SK-MEL-5 (cell line): ENCODE results near the gene EPN3. TPM values are rescaled to one million over a fixed set of nuclear protein-coding genes. Genes with fewer than 3 reads are reported as not detected.

Source experiments
- DNase-seq: peaks from one replicate; pipeline ENCODE4 v3.0.0-alpha.2; 2016; ENCODE audit warnings: low read depth, low spot score
- in situ Hi-C: cut with HindIII; loops from 2 replicates; pipeline ENCODE4 v1.10.0; 2016; ENCODE audit warnings: low sequenced_read_pairs, high pct_unique_total_duplicates, low pct_unique_long_range_greater_than_20kb
- total RNA-seq: library from RNA; depleted of rRNA; stranded (reverse); fragments of >200 nt; shearing (Covaris generic); gene quantifications from 2 replicates; pipeline ENCODE4 v1.2.3, GENCODE V29; 2014

Gene EPN3
- total RNA-seq, 1 experiment from 2014 or later = not detected

GRCh38 chr17:50527155-50527762 is 5.3 kb upstream of the EPN3 start:
- in situ Hi-C loops = no loop called here
- DNase-seq = no peak

DNA sequence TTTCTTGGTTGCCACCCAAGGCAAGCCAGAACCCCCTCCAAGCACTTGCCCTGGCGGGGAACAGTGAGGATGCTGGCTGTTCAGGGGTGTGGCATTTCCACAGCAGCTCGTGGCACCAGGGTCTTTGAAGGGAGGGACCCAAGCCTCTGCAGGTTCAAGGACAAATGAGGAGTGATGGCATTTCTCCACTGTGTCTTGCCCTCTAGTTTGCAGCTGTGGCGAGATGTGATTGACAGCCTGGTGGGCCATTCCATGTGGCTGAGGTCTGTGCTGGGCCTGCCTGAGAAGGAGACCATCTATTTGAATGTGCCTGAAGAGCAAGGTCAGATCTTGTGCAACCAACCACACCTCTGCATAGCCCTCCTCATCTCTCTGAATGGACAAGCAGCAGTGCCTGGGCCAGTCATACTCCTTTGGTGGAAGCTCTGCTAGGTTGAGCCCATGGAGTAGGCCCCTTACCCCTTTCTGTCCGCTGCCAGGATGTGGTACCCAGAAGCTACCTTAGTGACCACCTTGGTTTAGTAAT is 4.5 kb upstream of the EPN3 start:
- in situ Hi-C loops = no loop called here

DNA sequence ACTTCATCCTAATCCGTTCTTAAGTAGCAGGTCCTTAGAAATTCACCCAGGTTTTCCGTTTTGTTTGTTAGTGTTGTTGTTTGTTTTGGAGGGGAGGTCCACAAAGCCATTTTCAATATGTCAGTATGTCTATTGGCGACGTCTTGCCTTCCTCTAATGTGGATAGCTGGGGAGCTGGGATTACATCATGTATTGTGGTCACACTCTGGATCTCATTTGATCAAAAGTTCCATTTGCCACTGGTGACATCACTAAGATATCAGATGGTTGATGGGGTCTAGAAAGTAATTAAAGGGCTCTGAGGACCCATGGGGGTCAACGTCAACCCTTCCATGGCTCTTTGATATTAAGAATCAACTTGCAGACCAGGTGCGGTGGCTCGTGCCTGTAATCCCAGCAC is 2.7 kb upstream of the EPN3 start:
- in situ Hi-C loops = no loop called here
- no peak for DNase-seq

More for the DNA sequence above, 4.5 kb upstream of the EPN3 start:
- no peak for DNase-seq

- no peak for DNase-seq
- in situ Hi-C loops = no loop called here
These were observed 1.0 kb upstream of the EPN3 start for GRCh38 chr17:50531428-50532025.

DNA sequence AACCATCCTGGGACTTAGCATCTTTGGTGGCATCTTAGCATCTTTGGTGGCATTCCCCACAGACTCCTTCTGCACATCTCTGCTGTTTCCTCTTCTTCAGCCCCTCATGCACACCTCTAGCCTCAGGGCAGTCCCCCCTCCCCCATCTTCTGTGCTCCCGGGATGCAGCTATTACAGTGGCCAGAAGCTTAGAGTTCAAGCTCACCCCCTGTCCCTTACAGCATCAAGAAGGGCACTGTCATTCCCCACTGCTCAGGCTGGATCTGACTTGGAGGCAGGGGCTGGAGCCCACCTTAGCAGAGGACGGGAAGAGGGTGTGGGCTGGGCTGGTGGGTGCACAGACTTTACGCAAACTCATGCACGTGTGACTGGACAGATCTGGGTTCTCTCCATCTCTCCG is 650 bp downstream of the EPN3 start:
- in situ Hi-C loops = no loop called here
- no peak for DNase-seq

DNA sequence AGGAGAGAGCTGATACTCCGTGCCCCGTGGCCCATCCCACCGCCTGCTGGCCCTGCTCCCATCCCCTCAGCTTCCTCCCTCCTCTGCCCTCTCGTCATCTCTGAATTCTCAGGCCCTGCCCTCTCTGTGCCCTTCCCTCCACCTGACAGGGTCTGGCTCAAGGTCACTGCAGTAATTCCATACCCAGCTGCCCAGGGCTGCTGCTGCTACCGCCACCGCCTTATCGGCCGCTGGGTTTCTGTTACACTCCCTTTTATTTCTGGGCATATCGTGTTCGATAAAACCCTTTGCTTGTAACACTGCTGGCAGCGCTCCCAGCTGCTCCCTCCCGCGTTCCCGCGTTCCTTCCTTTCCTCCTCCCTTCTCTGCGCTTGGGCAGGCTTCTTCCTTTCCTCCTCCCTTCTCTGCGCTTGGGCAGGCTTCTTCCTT is 1.2 kb downstream of the EPN3 start:
- DNase-seq = no peak
- in situ Hi-C loops = no loop called here

- DNase-seq = no peak
- in situ Hi-C loops = no loop called here
These were observed 1.9 kb downstream of the EPN3 start for GRCh38 chr17:50534222-50534978.

- DNase-seq = no peak
- in situ Hi-C loops = no loop called here
These were observed 2.4 kb downstream of the EPN3 start for GRCh38 chr17:50534979-50535326.

DNA sequence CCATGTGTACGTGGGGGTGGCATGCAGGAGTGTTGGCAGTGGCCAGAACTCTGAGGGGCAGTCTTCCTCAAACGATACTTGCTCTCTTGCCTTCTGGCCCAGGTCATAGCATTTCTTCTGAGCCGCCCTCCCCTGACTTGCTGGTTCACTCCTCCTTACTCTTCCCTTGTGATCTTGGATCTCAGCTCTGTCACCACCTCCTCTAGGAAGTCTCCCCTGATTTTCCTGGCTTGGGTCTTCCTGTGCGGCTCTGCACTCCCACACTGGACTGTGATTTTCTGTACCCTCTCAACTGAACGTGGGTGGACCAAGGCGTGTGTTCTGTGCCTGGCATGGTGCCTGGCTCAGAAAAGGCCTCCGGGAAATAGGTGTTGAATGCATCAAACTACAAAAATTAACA is 2.9 kb downstream of the EPN3 start:
- no peak for DNase-seq
- in situ Hi-C loops = no loop called here

GRCh38 chr17:50536683-50537646 is 4.4 kb downstream of the EPN3 start:
- in situ Hi-C loops = no loop called here
- DNase-seq = no peak

GRCh38 chr17:50537721-50538548 is 5.4 kb downstream of the EPN3 start:
- DNase-seq = no peak
- in situ Hi-C loops = no loop called here

DNA sequence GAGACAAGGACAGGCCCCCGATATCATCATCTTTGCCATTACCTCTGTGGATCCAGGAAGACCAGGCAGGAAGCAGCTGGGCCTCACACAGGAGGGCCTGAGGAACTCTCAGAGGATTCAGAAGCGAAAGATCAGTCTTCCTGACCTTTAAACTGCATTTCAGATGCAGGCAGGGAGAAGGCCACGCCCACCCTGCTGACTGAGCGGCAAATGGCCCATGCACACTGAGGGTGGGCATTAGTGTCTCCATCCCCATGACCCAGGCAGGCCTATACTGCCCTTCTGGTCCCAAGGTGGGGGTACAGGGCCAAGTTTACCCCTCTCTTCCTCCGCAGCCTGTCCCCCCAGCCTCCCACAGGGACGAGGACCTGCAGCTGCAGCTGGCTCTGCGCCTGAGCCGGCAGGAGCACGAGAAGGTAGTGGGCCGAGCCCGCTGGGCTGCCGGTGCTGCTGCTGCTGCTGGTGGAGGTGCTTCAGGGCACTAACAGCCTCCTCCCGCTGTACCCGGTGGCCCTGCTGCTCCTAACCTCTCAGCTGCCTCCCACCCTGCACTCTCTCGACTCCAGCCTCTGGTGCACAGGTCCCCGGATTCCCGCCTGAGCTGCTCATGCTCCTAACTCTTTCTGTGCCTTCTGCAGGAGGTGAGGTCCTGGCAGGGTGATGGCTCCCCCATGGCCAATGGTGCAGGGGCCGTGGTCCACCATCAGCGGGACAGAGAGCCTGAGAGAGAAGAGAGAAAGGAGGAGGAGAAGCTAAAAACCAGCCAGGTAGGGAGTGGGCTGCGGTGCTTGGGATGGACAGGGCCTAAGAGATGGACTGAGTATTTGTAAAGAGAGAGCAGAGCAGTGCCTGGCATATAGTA is 6.2 kb downstream of the EPN3 start:
- DNase-seq = no peak
- in situ Hi-C loops = no loop called here

DNA sequence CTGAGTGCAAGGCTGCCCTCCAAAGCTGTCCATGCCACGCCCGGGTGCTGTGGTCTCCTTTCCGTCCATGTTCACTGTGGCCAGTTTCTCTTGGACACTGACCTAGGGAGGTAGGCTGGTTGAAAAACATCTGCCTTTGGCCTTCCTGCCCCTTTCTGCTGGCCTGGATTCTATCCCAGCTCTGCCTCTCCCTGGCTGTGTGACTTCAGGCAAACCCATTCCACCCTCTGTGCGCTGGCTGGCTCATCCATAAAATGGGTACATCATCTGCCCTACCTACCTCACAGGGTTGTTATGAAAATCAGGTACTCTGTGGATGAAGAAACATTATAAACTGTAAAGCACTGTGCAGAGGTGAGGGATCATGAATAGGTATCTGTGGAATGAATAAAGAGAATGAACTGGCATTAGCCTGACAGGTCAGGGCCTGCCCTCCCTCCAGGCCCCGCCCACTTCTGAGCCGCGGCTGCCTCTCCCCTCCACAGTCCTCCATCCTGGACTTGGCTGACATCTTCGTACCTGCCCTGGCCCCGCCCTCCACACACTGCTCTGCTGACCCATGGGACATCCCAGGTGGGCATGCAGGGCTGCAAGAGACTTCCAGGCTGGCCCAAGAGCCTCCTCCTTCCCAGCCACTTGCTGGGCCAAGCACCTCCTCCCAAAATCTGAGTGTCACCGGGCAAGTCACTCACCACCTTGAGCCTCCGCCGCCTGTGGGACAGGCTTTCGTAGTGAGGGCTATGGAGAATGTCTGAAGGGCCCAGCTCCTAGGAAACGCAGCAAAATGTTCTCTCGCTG is 7.4 kb downstream of the EPN3 start:
- in situ Hi-C loops = no loop called here
- no peak for DNase-seq

DNA sequence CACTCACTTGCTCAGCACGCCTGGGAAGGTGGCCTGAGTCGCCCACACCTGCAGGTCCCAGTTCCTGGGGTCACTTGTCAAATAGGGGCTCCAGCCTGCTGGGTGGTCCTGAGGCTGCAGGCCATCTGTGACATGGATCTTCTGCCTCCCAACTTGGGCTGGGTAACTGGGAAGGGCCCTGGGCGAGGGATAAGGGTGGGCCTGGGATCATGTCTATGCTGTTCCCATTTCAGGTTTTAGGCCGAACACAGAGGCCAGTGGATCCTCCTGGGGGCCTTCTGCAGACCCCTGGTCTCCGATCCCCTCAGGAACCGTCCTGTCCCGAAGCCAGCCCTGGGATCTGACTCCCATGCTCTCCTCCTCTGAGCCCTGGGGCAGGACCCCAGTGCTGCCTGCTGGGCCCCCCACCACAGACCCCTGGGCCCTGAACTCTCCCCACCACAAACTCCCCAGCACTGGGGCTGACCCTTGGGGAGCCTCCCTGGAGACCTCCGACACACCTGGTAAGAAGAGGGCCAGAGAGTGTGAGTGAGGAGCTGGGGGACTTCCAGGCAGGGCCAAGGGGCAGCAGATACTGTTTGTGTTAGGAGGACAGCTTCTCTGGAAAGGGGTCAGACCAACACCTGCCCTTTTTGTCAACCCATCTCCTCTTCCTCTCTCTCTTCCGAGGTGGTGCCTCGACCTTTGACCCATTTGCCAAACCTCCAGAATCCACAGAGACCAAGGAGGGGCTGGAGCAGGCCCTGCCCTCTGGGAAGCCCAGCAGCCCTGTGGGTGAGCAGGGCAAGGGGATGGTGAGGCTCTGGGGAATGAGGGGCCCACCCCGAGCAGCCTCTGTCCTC is 8.2 kb downstream of the EPN3 start:
- no peak for DNase-seq
- in situ Hi-C loops = no loop called here

- in situ Hi-C loops = no loop called here
- no peak for DNase-seq
These were observed 8.8 kb downstream of the EPN3 start for GRCh38 chr17:50541402-50541715.
